Ishikawa (cell line): Measurements from ENCODE around the gene PIEZO1.

ENCODE experiments used
- CEBPB ChIP-seq: IDR thresholded peaks from 2 replicates; pipeline ENCODE4 v1.6.1; 2012
- CREB1 ChIP-seq: IDR thresholded peaks from 2 replicates; pipeline ENCODE4 v1.6.1; 2012; ENCODE audit warnings: low read depth
- EGR1 ChIP-seq: IDR thresholded peaks from 2 replicates; pipeline ENCODE4 v1.6.1; 2012
- EP300 ChIP-seq: IDR thresholded peaks from 2 replicates; pipeline ENCODE4 v1.6.1; 2012; ENCODE audit warnings: borderline replicate concordance
- FOXM1 ChIP-seq: IDR thresholded peaks from 2 replicates; pipeline ENCODE4 v1.6.1; 2012; ENCODE audit warnings: low read depth, borderline replicate concordance
- MAX ChIP-seq: IDR thresholded peaks from 2 replicates; pipeline ENCODE4 v1.6.1; 2012
- NFIC ChIP-seq: IDR thresholded peaks from 2 replicates; pipeline ENCODE4 v1.6.1; 2012
- RAD21 ChIP-seq: IDR thresholded peaks from 2 replicates; pipeline ENCODE4 v1.6.1; 2012; ENCODE audit warnings: low read depth
- TAF1 ChIP-seq: IDR thresholded peaks from 2 replicates; pipeline ENCODE4 v1.6.1; 2012; ENCODE audit warnings: low read depth, mild to moderate bottlenecking
- YY1 ChIP-seq: IDR thresholded peaks from 2 replicates; pipeline ENCODE4 v1.6.1; 2012; ENCODE audit warnings: low read depth
- ZBTB7A ChIP-seq: IDR thresholded peaks from 2 replicates; pipeline ENCODE4 v1.6.1; 2012; ENCODE audit warnings: low read depth

GRCh38 chr16:88819126-88819525 is 34.1 kb upstream of the PIEZO1 start:
- TF ChIP-seq YY1, result no peak
- no peak for TF ChIP-seq ZBTB7A
- TF ChIP-seq EGR1, result no peak
- no peak for TF ChIP-seq CEBPB
- no peak for TF ChIP-seq MAX
- no peak for TF ChIP-seq EP300
- TF ChIP-seq CREB1, result no peak
- no peak for TF ChIP-seq NFIC
- no peak for TF ChIP-seq RAD21
- TF ChIP-seq FOXM1, result no peak
- TF ChIP-seq TAF1, result no peak
